ENCODE data around the gene PIM1.

PIM1 gene

DNA sequence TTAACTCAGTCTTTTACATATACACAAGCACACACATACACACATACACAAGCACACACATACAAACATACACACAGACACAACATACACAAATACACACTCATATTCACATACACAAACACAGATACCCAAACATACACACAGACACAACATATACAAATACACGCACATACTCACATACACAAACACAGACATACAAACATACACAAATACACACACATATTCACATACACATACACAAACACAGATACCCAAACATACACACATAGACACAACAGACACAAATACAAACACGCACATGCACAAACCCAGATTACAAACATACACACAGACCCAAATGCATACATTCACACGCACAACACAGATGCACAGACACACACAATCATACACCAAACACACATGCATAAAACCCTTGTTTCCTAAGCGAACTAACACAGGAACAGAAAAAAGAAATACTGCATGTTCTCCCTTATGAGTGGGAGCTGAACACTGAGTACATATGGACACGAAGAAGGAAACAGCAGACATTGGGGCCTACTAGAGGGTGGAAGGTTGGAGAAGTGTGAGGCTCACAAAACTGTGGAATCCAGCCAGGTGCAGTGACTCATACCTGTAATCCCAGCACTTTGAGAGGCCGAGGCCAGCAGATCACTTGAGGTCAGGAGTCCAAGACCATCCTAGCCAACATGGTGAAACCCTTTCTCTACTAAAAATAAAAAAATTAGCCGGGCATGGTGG is 34.2 kb downstream of the PIM1 start:
- no peaks in the 10 kb centered on the region for H3K4me1 ChIP-seq
- H3K36me3 ChIP-seq (replicated peaks), result no peaks in the 10 kb centered on the region
- no peak for DNase-seq (ENCODE audit: low spot score in 2 of 2)
- H3K9me3 ChIP-seq, result no peaks in the 10 kb centered on the region
- in situ Hi-C loops (cut with MboI; ENCODE audit: low sequenced_read_pairs), result loop anchor here (10.0 to 25.0 kb wide), 3 partner anchors 179 to 592 kb away; partner anchors contain the start of gene C6orf89
- H3K27me3 ChIP-seq (ENCODE audit: low read depth), result no peaks in the 10 kb centered on the region
- no peak overlapping the region for H3K4me3 ChIP-seq

DNA sequence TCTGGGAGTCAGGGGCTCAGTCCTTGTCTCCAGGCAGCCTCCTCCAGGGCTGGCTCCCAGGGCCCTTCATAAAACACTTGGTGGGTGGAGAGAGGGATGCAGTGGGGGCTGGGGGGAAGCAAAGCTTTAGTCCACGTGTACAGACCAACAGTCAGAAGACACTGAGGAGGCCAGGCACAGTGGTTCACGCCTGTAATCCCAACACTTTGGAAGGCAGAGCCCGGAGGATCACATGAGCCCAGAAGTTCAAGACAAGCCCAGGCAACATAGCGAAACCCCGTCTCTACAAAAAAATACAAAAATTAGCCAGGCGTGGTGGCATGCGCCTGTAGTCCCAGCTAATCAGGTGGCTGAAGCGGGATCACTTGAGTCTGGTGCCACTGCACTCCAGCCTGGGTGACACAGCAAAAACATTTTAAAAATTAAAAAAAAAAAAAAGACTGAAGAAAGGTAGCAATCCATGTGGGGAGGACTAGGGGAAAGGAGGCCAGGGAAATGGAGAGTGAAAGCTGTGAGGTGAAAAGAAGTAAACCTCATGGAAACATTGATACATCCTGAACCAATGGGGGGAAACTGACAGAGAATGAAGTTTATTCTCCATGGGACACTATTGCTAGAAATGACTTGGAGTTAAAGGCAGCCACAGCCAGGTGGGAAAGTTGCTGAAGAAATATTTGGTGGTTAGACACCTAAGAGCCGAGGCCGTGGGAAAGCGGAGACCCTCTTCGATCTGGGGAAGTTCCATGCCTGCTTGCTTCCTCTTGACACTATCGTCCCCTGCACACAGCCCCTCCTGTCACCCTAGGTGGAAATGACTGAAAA is 35.4 kb downstream of the PIM1 start:
- in situ Hi-C loops (cut with MboI; ENCODE audit: low sequenced_read_pairs), result loop anchor here (5.0 to 25.0 kb wide), 4 partner anchors 181 to 593 kb away; partner anchors contain the start of gene C6orf89
- H3K9me3 ChIP-seq, result no peaks in the 10 kb centered on the region
- no peaks in the 10 kb centered on the region for H3K27me3 ChIP-seq (ENCODE audit: low read depth)
- DNase-seq (ENCODE audit: low spot score in 2 of 2), result no peak
- H3K4me3 ChIP-seq, result no peak overlapping the region
- H3K36me3 ChIP-seq (replicated peaks), result no peaks in the 10 kb centered on the region
- H3K4me1 ChIP-seq, result no peaks in the 10 kb centered on the region

DNA sequence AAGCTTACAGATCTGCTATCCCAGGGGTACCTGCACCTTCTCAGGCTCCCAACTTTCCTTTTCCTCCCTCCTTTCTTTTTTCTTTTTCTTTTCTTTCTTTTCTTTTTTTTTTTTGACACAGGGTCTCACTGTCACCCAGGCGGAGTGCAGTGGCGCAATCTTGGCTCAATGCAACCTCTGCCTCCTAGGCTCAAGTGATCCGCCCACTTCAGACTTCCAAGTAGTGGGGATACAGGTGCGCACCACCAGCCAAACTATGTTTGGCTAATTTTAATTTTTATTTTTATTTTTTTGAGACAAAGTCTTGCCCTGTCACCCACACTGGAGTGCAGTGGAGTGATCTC is 36.0 kb downstream of the PIM1 start:
- no peaks in the 10 kb centered on the region for H3K36me3 ChIP-seq (replicated peaks)
- H3K27me3 ChIP-seq (ENCODE audit: low read depth), result no peaks in the 10 kb centered on the region
- no peaks in the 10 kb centered on the region for H3K9me3 ChIP-seq
- DNase-seq (ENCODE audit: low spot score in 2 of 2), result no peak
- H3K4me1 ChIP-seq, result no peaks in the 10 kb centered on the region
- no peak overlapping the region for H3K4me3 ChIP-seq
- in situ Hi-C loops (cut with MboI; ENCODE audit: low sequenced_read_pairs), result loop anchor here (5.0 to 25.0 kb wide), 4 partner anchors 181 to 594 kb away; partner anchors contain the start of gene C6orf89

DNA sequence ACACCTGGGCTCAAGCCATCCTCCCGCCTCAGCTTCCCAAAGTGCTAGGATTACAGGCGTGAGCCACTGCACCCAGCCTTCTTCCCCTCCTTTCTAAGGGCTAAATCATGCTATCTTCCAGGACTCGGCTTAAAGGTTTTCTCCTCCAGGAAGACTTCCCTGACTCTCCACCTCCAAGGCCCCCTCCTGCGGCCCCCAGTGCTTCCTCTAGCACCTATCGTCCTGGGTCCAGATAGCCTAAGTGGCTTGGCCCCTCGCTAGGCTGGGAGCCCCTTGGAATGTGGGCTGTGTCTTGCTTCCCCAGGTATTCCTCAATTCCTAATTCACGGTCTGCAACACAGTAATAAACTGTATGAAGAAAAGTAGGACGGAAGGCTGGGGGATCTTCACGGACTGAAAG is 36.7 kb downstream of the PIM1 start:
- no peaks in the 10 kb centered on the region for H3K9me3 ChIP-seq
- in situ Hi-C loops (cut with MboI; ENCODE audit: low sequenced_read_pairs), result loop anchor here (5.0 to 25.0 kb wide), 4 partner anchors 182 to 594 kb away; partner anchors contain the start of gene C6orf89
- H3K4me1 ChIP-seq, result no peaks in the 10 kb centered on the region
- no peak overlapping the region for H3K4me3 ChIP-seq
- H3K27me3 ChIP-seq (ENCODE audit: low read depth), result no peaks in the 10 kb centered on the region
- H3K36me3 ChIP-seq (replicated peaks), result no peaks in the 10 kb centered on the region
- DNase-seq (ENCODE audit: low spot score in 2 of 2), result no peak

DNA sequence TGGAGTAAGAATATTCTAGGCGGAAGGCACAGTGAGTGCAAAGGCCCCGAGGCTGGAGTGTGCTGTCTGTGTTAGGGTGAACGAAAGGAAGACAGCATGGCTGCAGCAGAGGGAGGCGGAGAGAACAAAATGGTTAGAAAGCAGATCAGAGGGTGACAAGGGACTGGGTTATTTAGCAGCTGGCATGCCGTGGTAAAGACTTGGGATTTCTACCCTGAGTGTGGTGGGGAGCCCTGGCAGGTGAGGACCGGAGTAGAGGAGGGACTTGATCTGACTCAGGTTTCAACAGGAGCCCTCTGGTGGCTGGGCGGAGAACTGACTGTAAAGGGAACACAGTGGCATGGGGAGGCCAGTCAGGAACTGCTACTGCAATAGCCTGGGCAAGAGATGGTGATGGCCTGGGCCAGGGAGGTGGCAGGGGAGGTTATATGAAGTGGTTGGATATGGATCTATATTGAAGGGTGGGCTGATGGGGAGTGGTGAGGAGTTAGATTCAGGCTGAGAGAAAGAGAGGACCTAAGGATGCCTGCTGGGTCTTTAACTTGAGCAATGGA is 38.0 kb downstream of the PIM1 start:
- Histone ChIP-seq H3K36me3 (replicated peaks) (no peaks in the 10 kb centered on the region), H3K4me3 (no peak overlapping the region), H3K4me1 (no peaks in the 10 kb centered on the region), H3K27me3 (ENCODE audit: low read depth) (no peaks in the 10 kb centered on the region), H3K9me3 (no peaks in the 10 kb centered on the region)
- in situ Hi-C loops (cut with MboI; ENCODE audit: low sequenced_read_pairs), result loop anchor here (5.0 to 25.0 kb wide), 4 partner anchors 183 to 596 kb away; partner anchors contain the start of gene C6orf89
- peak; percentile 70 to 92 for DNase-seq (ENCODE audit: low spot score in 2 of 2)

DNA sequence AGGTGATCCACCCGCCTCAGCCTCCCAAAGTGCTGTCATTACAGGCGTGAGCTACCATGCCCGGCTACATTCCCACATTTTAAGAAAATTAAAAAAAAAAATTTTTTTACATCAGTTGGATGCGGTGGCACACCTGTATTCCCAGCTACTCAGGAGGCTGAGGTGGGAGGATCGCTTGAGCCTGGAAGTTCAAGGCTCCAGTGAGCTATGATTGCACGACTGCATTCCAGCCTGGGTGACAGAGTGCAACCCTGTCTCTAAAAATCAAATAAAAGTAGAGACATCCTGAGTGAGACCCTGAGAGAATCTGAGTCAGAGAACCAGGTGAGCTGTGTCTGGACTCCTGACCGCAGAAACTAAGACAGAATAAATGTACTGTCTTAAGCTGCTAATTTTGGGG is 38.8 kb downstream of the PIM1 start:
- DNase-seq (ENCODE audit: low spot score in 2 of 2), result no peak
- Histone ChIP-seq H3K4me1 (no peaks in the 10 kb centered on the region), H3K36me3 (replicated peaks) (no peaks in the 10 kb centered on the region), H3K27me3 (ENCODE audit: low read depth) (no peaks in the 10 kb centered on the region), H3K9me3 (no peaks in the 10 kb centered on the region), H3K4me3 (no peak overlapping the region)
- in situ Hi-C loops (cut with MboI; ENCODE audit: low sequenced_read_pairs), result loop anchor here (5.0 to 25.0 kb wide), 4 partner anchors 184 to 596 kb away; partner anchors contain the start of gene C6orf89

DNA sequence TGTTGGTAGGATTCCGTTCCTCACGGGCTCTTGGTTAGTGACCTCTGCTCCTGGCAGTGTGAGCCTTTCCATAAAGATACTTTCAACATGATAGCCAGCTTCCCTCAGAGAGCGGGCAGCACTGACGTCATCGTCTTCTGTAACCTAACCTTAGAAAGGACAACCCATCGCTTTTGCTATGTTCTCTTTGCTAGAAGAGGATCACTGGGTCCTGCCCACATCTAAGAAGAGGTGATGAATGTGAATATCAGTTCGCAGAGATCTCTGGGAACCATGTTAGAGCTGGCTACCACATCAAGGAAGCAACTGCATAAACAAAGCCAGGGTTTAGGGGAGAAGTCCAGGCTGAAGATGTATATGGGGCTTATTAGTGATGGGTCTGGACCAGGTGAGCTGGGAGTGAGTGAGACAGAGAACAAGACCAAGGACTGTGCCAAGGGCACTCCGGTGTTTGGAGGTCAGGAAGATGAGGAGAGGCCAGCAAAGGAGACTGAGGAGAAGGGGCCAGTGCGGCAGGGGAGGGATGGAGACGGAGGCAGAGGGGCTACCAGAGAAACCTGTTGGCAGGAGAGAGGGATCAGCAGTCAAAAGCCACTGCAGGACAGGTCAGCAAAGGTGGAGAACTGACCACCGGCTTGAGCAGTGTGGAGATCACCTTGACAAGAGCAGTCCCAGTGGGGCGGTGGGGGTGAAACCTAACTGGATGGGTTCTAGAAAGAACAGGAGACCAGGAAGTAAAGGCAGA is 39.7 kb downstream of the PIM1 start:
- DNase-seq (ENCODE audit: low spot score in 2 of 2), result no peak
- Histone ChIP-seq H3K4me3 (no peak overlapping the region), H3K36me3 (replicated peaks) (no peaks in the 10 kb centered on the region), H3K4me1 (no peaks in the 10 kb centered on the region), H3K9me3 (no peaks in the 10 kb centered on the region), H3K27me3 (ENCODE audit: low read depth) (no peaks in the 10 kb centered on the region)
- in situ Hi-C loops (cut with MboI; ENCODE audit: low sequenced_read_pairs), result loop anchor here (5.0 to 25.0 kb wide), 4 partner anchors 185 to 597 kb away; partner anchors contain the start of gene C6orf89

DNA sequence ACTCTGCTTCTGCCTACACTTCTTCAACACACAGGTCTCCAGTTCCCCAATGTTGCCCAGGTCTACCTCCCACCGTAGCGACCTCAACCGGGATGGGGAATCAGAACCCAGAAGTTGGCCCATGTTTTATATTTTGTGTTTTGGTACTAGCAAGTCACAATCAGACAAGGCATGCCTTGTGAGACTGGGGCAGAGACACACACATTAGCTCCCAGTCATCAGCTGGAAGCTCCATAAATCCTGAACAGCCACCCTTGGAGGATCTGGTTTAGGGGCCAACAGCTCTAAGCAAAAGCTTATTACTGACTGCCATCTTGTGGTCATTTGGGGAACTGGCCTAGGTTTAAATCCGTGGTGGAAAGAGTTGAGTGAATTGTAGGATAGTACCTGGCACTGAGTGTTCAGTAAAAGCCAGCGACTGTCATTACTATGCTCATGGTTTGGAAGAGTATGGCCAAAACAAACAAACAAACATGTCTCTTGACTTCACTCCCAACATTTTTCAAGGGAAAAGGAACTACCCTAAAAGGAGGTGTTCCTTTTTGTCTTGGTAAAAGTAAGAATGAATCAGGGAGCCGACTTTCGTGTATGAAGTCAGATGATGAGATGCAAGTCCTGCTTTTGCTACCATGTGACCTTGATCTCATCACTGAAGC is 40.5 kb downstream of the PIM1 start:
- no peaks in the 10 kb centered on the region for H3K27me3 ChIP-seq (ENCODE audit: low read depth)
- H3K9me3 ChIP-seq, result no peaks in the 10 kb centered on the region
- in situ Hi-C loops (cut with MboI; ENCODE audit: low sequenced_read_pairs), result loop anchor here (25.0 kb wide), 2 partner anchors 323 to 598 kb away; partner anchors contain the start of gene C6orf89
- no peak overlapping the region for H3K4me3 ChIP-seq
- no peaks in the 10 kb centered on the region for H3K4me1 ChIP-seq
- DNase-seq (ENCODE audit: low spot score in 2 of 2), result peak; percentile 72 to 87
- no peaks in the 10 kb centered on the region for H3K36me3 ChIP-seq (replicated peaks)

DNA sequence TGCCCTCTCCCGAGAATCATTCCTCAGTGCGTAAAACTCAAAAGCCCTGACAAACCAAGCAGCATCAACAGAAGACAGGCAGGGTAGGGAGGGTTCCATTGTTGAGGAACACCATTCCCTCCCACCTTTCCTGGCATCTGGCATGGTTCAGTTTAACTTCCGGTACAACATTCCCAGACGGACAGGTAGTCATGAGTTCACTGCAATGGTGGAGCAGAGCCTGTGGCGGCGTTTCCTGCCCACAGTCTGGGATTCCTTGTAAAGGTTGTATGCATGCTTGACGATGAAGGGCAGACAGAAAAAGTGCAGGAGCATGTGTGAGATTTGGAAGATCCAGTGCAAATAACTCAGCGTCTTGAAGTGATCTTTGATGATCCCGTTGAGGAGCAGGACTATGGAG is 42.3 kb downstream of the PIM1 start:
- H3K27me3 ChIP-seq (ENCODE audit: low read depth), result no peaks in the 10 kb centered on the region

DNA sequence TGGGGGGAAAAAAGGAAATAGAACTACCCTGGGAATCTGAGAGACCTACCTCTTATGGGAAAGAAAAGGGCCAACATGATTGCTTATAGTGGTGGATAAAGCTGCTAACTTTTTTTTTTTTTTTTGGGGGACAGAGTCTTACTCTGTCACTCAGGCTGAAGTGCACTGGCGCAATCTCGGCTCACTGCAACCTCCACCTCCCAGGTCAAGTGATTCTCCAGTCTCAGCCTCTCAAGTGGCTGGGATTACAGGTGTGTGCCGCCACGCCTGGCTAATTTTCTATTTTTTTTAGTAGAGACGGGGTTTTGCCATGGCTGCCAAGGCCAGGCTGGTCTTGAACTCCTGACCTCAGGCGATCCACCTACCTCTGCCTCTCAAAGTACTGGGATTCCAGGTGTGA is 48.1 kb downstream of the PIM1 start:
- Histone ChIP-seq H3K4me3 (no peak overlapping the region), H3K36me3 (replicated peaks) (no peaks in the 10 kb centered on the region), H3K4me1 (peaks cover 6% of the 10 kb centered on the region; the same call in 1 of the 2 replicates), H3K27me3 (ENCODE audit: low read depth) (no peaks in the 10 kb centered on the region), H3K9me3 (no peaks in the 10 kb centered on the region)
- no peak for DNase-seq (ENCODE audit: low spot score in 2 of 2)
- in situ Hi-C loops (cut with MboI; ENCODE audit: low sequenced_read_pairs), result loop anchor here (25.0 kb wide), 2 partner anchors 331 to 606 kb away; partner anchors contain the start of gene C6orf89

More for the DNA sequence above, 42.3 kb downstream of the PIM1 start:
- in situ Hi-C loops (cut with MboI; ENCODE audit: low sequenced_read_pairs), result loop anchor here (25.0 kb wide), 2 partner anchors 325 to 600 kb away; partner anchors contain the start of gene C6orf89
- Histone ChIP-seq H3K36me3 (replicated peaks) (no peaks in the 10 kb centered on the region), H3K9me3 (no peaks in the 10 kb centered on the region), H3K4me1 (no peaks in the 10 kb centered on the region), H3K4me3 (no peak overlapping the region)
- DNase-seq (ENCODE audit: low spot score in 2 of 2), result no peak

DNA sequence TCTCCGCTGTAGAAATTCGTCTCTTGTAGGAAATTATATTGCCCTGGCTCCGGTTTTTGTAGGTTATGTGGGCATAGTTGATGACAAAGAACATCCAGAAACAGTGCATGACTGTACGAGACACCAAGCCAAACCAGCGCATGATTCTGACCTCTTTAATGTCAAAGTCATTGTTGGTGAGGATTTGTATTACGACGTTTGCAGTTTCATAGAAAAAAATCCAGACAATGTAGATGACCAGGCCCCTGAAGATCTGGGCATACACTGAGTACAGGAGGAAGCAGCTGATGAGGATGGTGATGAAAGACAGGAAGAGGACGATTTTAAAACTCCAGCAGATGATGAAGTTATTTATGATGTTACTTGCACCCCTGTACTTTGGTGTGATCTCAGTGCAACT is 48.6 kb downstream of the PIM1 start:
- Histone ChIP-seq H3K36me3 (replicated peaks) (no peaks in the 10 kb centered on the region), H3K9me3 (no peaks in the 10 kb centered on the region), H3K4me3 (no peak overlapping the region), H3K4me1 (peaks cover 6% of the 10 kb centered on the region; the same call in 1 of the 2 replicates), H3K27me3 (ENCODE audit: low read depth) (no peaks in the 10 kb centered on the region)
- in situ Hi-C loops (cut with MboI; ENCODE audit: low sequenced_read_pairs), result loop anchor here (25.0 kb wide), 2 partner anchors 331 to 606 kb away; partner anchors contain the start of gene C6orf89
- DNase-seq (ENCODE audit: low spot score in 2 of 2), result no peak

DNA sequence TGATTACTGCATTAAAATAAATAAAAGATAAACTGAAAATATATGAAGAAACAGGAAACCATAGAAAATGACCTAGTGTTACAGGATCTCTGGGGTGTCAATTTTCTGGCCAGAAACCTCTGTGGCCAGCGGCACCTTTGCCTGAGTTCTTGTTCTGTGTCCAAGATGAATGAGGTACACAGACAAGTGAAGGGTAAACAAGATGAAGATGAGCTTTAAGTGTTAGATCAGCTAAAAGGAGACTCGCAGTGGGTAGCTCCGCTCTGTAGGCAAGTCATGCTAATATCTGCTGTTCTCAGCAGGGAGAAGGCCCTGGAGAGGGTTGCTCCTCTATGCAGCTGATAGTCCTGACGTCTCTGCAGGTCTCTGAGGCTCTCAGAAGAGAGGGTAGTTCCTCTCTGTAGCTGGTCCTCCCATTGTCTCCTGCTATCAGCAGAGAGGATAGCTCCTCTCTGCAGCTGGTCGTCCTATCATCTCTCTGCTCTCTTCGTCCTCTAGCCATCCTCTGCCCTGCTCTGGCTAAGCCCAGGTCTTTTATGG is 51.7 kb downstream of the PIM1 start:
- in situ Hi-C loops (cut with MboI; ENCODE audit: low sequenced_read_pairs), result loop anchor here (25.0 kb wide), 2 partner anchors 334 to 609 kb away; partner anchors contain the start of gene C6orf89
- Histone ChIP-seq H3K36me3 (replicated peaks) (no peaks in the 10 kb centered on the region), H3K9me3 (no peaks in the 10 kb centered on the region), H3K27me3 (ENCODE audit: low read depth) (no peaks in the 10 kb centered on the region), H3K4me3 (peak overlapping the region; percentile 61), H3K4me1 (peaks cover 6% of the 10 kb centered on the region; the same call in 1 of the 2 replicates)
- DNase-seq (ENCODE audit: low spot score in 2 of 2), result no peak

All from HAP-1 (cell line).